Measurements from ENCODE around the gene CORO2B.

GRCh38 chr15:68599560-68600071 lies 20.8 kb downstream of the CORO2B start:
- TF ChIP-seq, protein P1, sequence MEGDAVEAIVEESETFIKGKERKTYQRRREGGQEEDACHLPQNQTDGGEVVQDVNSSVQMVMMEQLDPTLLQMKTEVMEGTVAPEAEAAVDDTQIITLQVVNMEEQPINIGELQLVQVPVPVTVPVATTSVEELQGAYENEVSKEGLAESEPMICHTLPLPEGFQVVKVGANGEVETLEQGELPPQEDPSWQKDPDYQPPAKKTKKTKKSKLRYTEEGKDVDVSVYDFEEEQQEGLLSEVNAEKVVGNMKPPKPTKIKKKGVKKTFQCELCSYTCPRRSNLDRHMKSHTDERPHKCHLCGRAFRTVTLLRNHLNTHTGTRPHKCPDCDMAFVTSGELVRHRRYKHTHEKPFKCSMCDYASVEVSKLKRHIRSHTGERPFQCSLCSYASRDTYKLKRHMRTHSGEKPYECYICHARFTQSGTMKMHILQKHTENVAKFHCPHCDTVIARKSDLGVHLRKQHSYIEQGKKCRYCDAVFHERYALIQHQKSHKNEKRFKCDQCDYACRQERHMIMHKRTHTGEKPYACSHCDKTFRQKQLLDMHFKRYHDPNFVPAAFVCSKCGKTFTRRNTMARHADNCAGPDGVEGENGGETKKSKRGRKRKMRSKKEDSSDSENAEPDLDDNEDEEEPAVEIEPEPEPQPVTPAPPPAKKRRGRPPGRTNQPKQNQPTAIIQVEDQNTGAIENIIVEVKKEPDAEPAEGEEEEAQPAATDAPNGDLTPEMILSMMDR (IDR thresholded peaks at IDR 0.05), result no peak
- no peak for TF ChIP-seq EZH2phosphoT487 (IDR thresholded peaks at IDR 0.05)

Measured in neural progenitor cell (in vitro differentiated cells).